Lower leg skin (tissue), 4 donors: ENCODE results near the gene CRHR2. TPM values are rescaled to one million over a fixed set of nuclear protein-coding genes. Genes with fewer than 3 reads are reported as not detected.

ENCODE experiments used
- DNase-seq, 2 donors: peaks; one replicate each; pipeline ENCODE4 v3.0.0-alpha.2; 2019; ENCODE audit warnings: low spot score in 2 of 2
- H3K4me3 ChIP-seq: fragments of 200-600 bp; sonication (generic); 2 replicates; pipeline ENCODE4 v1.5.1; 2017; ENCODE audit warnings: mild to moderate bottlenecking, low read depth; ENCODE audit not compliant: poor library complexity, severe bottlenecking
- CTCF ChIP-seq, 3 donors: fragments of 450-650 bp; IDR thresholded peaks; one replicate each; pipeline ENCODE4 v1.5.1; 2016; ENCODE audit warnings: antibody characterized with exemption in 3 of 3, mild to moderate bottlenecking in 3 of 3, moderate library complexity in 2 of 3
- POLR2A ChIP-seq, 2 donors: fragments of 450-650 bp; IDR thresholded peaks; one replicate each; pipeline ENCODE4 v1.6.1; 2016 to 2017; ENCODE audit warnings: antibody characterized with exemption in 2 of 2, mild to moderate bottlenecking in 1 of 2, moderate library complexity in 1 of 2
- WGBS, 2 donors: methylation state at CpG; one replicate each; pipeline ENCODE4 v1.1.5; 2018; 5-methylcytosine and 5-hydroxymethylcytosine counted together
- intact Hi-C: fragments of 100-400 bp; cut with DNase I; formaldehyde crosslinking; loops from one replicate; pipeline ENCODE4 v1.15.0; 2023; ENCODE audit warnings: low total_unique reads
- total RNA-seq, 4 donors: library from RNA; depleted of rRNA; stranded (reverse); fragments of >200 nt; gene quantifications; one replicate each; pipeline ENCODE4 v1.1.0, GENCODE V29; 2016

CRHR2 gene
- total RNA-seq, 4 donors from 2014 or later, result 0.45 TPM; not detected in 3

GRCh38 chr7:30683816-30684215 lies 1.6 kb upstream of the CRHR2 start:
- 86 to 89% methylated on average over 3 of the region's 3 CpGs for WGBS, 2 donors
- no peak for DNase-seq
- intact Hi-C loops, result no loop called here

GRCh38 chr7:30683306-30683705 lies 1.1 kb upstream of the CRHR2 start:
- WGBS, 2 donors, result 76 to 80% methylated on average over 3 to 5 of the region's 5 CpGs
- TF ChIP-seq POLR2A (IDR thresholded peaks at IDR 0.05) (no peak), CTCF (IDR thresholded peaks at IDR 0.05) (no peak)
- DNase-seq, result no peak

More at GRCh38 chr7:30683816-30684215, 1.6 kb upstream of the CRHR2 start:
- TF ChIP-seq CTCF (IDR thresholded peaks at IDR 0.05), result no peak
- TF ChIP-seq POLR2A (IDR thresholded peaks at IDR 0.05), result no peak
- H3K4me3 ChIP-seq, result no peak overlapping the region

GRCh38 chr7:30681815-30682211 lies 443 bp downstream of the CRHR2 start:
- intact Hi-C loops, result no loop called here
- no peak for TF ChIP-seq POLR2A (IDR thresholded peaks at IDR 0.05)
- TF ChIP-seq CTCF (IDR thresholded peaks at IDR 0.05), result no peak
- 0 to 3% methylated on average over 10 to 25 of the region's 40 CpGs for WGBS, 2 donors
- no peak overlapping the region for H3K4me3 ChIP-seq
- DNase-seq, result no peak

More at GRCh38 chr7:30683306-30683705, 1.1 kb upstream of the CRHR2 start:
- H3K4me3 ChIP-seq, result no peak overlapping the region
- intact Hi-C loops, result no loop called here

GRCh38 chr7:30681331-30681797 lies 892 bp downstream of the CRHR2 start:
- 12 to 19% methylated on average over 16 of the region's 16 CpGs for WGBS, 2 donors
- no peak overlapping the region for H3K4me3 ChIP-seq
- no peak for DNase-seq
- TF ChIP-seq POLR2A (IDR thresholded peaks at IDR 0.05), result no peak
- intact Hi-C loops, result no loop called here

GRCh38 chr7:30679664-30680063 lies 2.6 kb downstream of the CRHR2 start:
- TF ChIP-seq POLR2A (IDR thresholded peaks at IDR 0.05), result no peak
- TF ChIP-seq CTCF (IDR thresholded peaks at IDR 0.05), result no peak
- WGBS, 2 donors, result 8 to 16% methylated on average over 2 of the region's 2 CpGs
- intact Hi-C loops, result no loop called here
- DNase-seq, result no peak
- H3K4me3 ChIP-seq, result no peak overlapping the region

- no peak for DNase-seq
- TF ChIP-seq POLR2A (IDR thresholded peaks at IDR 0.05), result no peak
- TF ChIP-seq CTCF (IDR thresholded peaks at IDR 0.05), result no peak
- WGBS, 2 donors, result 80 to 86% methylated on average over 2 of the region's 2 CpGs
- intact Hi-C loops, result no loop called here
- H3K4me3 ChIP-seq, result no peak overlapping the region
Measured at GRCh38 chr7:30678805-30679204, 3.5 kb downstream of the CRHR2 start.
